ENCODE measurements around the gene TMEM63C. TPM values are rescaled to one million over a fixed set of nuclear protein-coding genes. Genes with fewer than 3 reads are reported as not detected.

The TMEM63C gene
- polyA plus RNA-seq, 1 donor from 2014 or later = 11.1 TPM

DNA sequence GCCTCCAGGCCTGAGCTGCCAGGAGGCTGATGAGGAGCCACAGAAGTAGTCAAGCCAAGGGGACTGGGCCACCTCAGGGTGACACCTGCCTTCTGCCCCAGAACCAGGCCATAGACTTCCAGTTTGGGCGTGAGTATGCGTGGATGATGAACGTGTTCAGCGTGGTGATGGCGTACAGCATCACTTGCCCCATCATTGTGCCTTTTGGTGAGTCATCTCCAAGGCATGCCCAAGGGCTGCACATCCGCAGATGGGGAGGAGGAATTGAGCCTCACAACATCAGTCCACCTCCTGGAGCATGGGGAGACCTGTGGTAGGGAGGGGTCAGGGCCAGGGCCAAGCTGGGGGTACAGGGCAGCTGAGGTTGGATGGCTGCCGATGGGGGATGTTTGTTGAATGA is 67.1 kb downstream of the TMEM63C start:
- H3K4me2 ChIP-seq (ENCODE audit: low read length) = no peak overlapping the region
- peaks cover 5% of the 10 kb centered on the region for H3K36me3 ChIP-seq (ENCODE audit: insufficient read depth, low read length)
- no peaks in the 10 kb centered on the region for H3K79me2 ChIP-seq (replicated peaks; ENCODE audit: insufficient read depth, low read length)
- H2AFZ ChIP-seq (ENCODE audit: low read depth, low read length) = no peak overlapping the region
- no peak overlapping the region for H3K9ac ChIP-seq (ENCODE audit: low read length)
- no peaks in the 10 kb centered on the region for H4K20me1 ChIP-seq (ENCODE audit: insufficient read depth)
- TF ChIP-seq, protein P1, sequence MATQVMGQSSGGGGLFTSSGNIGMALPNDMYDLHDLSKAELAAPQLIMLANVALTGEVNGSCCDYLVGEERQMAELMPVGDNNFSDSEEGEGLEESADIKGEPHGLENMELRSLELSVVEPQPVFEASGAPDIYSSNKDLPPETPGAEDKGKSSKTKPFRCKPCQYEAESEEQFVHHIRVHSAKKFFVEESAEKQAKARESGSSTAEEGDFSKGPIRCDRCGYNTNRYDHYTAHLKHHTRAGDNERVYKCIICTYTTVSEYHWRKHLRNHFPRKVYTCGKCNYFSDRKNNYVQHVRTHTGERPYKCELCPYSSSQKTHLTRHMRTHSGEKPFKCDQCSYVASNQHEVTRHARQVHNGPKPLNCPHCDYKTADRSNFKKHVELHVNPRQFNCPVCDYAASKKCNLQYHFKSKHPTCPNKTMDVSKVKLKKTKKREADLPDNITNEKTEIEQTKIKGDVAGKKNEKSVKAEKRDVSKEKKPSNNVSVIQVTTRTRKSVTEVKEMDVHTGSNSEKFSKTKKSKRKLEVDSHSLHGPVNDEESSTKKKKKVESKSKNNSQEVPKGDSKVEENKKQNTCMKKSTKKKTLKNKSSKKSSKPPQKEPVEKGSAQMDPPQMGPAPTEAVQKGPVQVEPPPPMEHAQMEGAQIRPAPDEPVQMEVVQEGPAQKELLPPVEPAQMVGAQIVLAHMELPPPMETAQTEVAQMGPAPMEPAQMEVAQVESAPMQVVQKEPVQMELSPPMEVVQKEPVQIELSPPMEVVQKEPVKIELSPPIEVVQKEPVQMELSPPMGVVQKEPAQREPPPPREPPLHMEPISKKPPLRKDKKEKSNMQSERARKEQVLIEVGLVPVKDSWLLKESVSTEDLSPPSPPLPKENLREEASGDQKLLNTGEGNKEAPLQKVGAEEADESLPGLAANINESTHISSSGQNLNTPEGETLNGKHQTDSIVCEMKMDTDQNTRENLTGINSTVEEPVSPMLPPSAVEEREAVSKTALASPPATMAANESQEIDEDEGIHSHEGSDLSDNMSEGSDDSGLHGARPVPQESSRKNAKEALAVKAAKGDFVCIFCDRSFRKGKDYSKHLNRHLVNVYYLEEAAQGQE (IDR thresholded peaks at IDR 0.05; ENCODE audit: borderline replicate concordance) = no peak
- TF ChIP-seq, protein P2, sequence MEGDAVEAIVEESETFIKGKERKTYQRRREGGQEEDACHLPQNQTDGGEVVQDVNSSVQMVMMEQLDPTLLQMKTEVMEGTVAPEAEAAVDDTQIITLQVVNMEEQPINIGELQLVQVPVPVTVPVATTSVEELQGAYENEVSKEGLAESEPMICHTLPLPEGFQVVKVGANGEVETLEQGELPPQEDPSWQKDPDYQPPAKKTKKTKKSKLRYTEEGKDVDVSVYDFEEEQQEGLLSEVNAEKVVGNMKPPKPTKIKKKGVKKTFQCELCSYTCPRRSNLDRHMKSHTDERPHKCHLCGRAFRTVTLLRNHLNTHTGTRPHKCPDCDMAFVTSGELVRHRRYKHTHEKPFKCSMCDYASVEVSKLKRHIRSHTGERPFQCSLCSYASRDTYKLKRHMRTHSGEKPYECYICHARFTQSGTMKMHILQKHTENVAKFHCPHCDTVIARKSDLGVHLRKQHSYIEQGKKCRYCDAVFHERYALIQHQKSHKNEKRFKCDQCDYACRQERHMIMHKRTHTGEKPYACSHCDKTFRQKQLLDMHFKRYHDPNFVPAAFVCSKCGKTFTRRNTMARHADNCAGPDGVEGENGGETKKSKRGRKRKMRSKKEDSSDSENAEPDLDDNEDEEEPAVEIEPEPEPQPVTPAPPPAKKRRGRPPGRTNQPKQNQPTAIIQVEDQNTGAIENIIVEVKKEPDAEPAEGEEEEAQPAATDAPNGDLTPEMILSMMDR (IDR thresholded peaks at IDR 0.05; ENCODE audit: poor library complexity, severe bottlenecking) = no peak
- TF ChIP-seq POLR2AphosphoS5 (IDR thresholded peaks at IDR 0.05) (no peak), EZH2 (IDR thresholded peaks at IDR 0.05; ENCODE audit: borderline replicate concordance, insufficient read depth, low read length, poor library complexity, severe bottlenecking) (no peak), RAD21 (conservative IDR thresholded peaks at IDR 0.05) (no peak), MXI1 (conservative IDR thresholded peaks at IDR 0.05; ENCODE audit: poor library complexity, severe bottlenecking) (no peak), TAF1 (IDR thresholded peaks at IDR 0.05; ENCODE audit: low read depth) (no peak), SMC3 (conservative IDR thresholded peaks at IDR 0.05; ENCODE audit: poor library complexity) (no peak), EP300 (conservative IDR thresholded peaks at IDR 0.05; ENCODE audit: poor library complexity, severe bottlenecking) (no peak)
- H3K9me3 ChIP-seq (ENCODE audit: low read length) = no peaks in the 10 kb centered on the region
- H3K4me3 ChIP-seq (ENCODE audit: low read length) = no peak overlapping the region
- H3K27me3 ChIP-seq (ENCODE audit: insufficient read depth, low read depth, low read length) = no peaks in the 10 kb centered on the region
- no peaks in the 10 kb centered on the region for H3F3A ChIP-seq (ENCODE audit: insufficient read depth, low read length, poor library complexity, severe bottlenecking)
- no peak overlapping the region for H3K27ac ChIP-seq (ENCODE audit: low read length)
- H3K9me2 ChIP-seq (ENCODE audit: insufficient read depth, low read length) = no peaks in the 10 kb centered on the region

DNA sequence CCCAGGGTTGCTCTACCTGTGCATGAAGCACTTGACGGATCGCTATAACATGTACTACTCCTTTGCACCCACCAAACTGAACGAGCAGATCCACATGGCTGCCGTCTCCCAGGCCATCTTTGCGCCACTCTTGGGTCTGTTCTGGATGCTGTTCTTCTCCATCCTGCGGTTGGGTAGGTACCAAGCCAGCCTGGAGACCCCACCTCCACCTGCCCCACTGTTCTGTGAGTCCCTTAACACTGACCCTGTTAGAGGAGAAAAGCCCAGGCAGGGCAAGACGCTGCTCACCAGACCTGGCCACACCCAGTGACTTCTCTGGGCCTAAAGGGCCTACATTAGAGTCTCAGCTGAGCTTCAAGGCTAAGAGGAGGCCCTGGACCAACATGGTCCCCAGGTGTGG is 67.7 kb downstream of the TMEM63C start:
- Histone ChIP-seq H3K36me3 (ENCODE audit: insufficient read depth, low read length) (peaks cover 5% of the 10 kb centered on the region), H4K20me1 (ENCODE audit: insufficient read depth) (no peaks in the 10 kb centered on the region), H3K9me3 (ENCODE audit: low read length) (no peaks in the 10 kb centered on the region), H3K79me2 (replicated peaks; ENCODE audit: insufficient read depth, low read length) (no peaks in the 10 kb centered on the region), H3K4me2 (ENCODE audit: low read length) (no peak overlapping the region), H2AFZ (ENCODE audit: low read depth, low read length) (no peak overlapping the region), H3K27ac (ENCODE audit: low read length) (no peak overlapping the region), H3K4me3 (ENCODE audit: low read length) (no peak overlapping the region), H3K9me2 (ENCODE audit: insufficient read depth, low read length) (no peaks in the 10 kb centered on the region), H3F3A (ENCODE audit: insufficient read depth, low read length, poor library complexity, severe bottlenecking) (no peaks in the 10 kb centered on the region), H3K27me3 (ENCODE audit: insufficient read depth, low read depth, low read length) (no peaks in the 10 kb centered on the region), H3K9ac (ENCODE audit: low read length) (no peak overlapping the region)
- TF ChIP-seq EP300 (conservative IDR thresholded peaks at IDR 0.05; ENCODE audit: poor library complexity, severe bottlenecking) (no peak), EZH2 (IDR thresholded peaks at IDR 0.05; ENCODE audit: borderline replicate concordance, insufficient read depth, low read length, poor library complexity, severe bottlenecking) (no peak)

DNA sequence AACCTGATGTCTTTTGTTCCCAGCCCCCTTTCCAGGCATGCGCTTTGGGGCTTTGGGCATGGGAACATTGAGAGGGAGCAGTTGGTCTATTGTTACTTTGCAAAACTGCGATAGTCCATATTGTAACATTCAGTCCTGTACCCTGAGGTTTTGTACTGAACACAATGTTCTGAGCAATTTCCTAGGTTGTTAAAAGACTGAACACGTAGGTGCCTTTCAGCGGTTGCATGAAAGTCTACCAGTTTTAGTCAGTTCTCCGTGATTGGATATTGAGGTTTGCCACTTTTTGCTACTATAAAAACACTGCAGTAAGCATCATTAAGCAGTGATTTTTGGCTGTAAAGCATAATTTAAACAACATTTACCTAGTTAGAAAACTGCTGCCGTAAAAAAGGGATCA is 69.3 kb downstream of the TMEM63C start:
- H3K9me3 ChIP-seq (ENCODE audit: low read length) = no peaks in the 10 kb centered on the region
- H4K20me1 ChIP-seq (ENCODE audit: insufficient read depth) = no peaks in the 10 kb centered on the region
- H3K9ac ChIP-seq (ENCODE audit: low read length) = no peak overlapping the region
- no peak overlapping the region for H2AFZ ChIP-seq (ENCODE audit: low read depth, low read length)
- no peak overlapping the region for H3K4me2 ChIP-seq (ENCODE audit: low read length)
- no peaks in the 10 kb centered on the region for H3K79me2 ChIP-seq (replicated peaks; ENCODE audit: insufficient read depth, low read length)
- H3K27me3 ChIP-seq (ENCODE audit: insufficient read depth, low read depth, low read length) = no peaks in the 10 kb centered on the region
- TF ChIP-seq POLR2AphosphoS5 (IDR thresholded peaks at IDR 0.05) = no peak
- TF ChIP-seq, protein P1 (IDR thresholded peaks at IDR 0.05; ENCODE audit: borderline replicate concordance) = no peak
- TF ChIP-seq TAF1 (IDR thresholded peaks at IDR 0.05; ENCODE audit: low read depth) = no peak
- no peaks in the 10 kb centered on the region for H3K9me2 ChIP-seq (ENCODE audit: insufficient read depth, low read length)
- no peak overlapping the region for H3K4me3 ChIP-seq (ENCODE audit: low read length)
- no peaks in the 10 kb centered on the region for H3F3A ChIP-seq (ENCODE audit: insufficient read depth, low read length, poor library complexity, severe bottlenecking)
- H3K27ac ChIP-seq (ENCODE audit: low read length) = no peak overlapping the region
- H3K36me3 ChIP-seq (ENCODE audit: insufficient read depth, low read length) = peaks cover 5% of the 10 kb centered on the region

All from neural cell (in vitro differentiated cells).